ENCODE data around the gene LARGE1. TPM values are rescaled to one million over a fixed set of nuclear protein-coding genes. Genes with fewer than 3 reads are reported as not detected.

LARGE1 gene
- total RNA-seq, 1 donor from 2014 or later = 27.4 TPM

GRCh38 chr22:33391298-33391697, 529.0 kb downstream of the LARGE1 start:
- H3K27ac ChIP-seq = no peak overlapping the region
- TF ChIP-seq CTCF (IDR thresholded peaks at IDR 0.05) = no peak
- H3K4me3 ChIP-seq = no peak overlapping the region
- no peaks in the 10 kb centered on the region for H3K27me3 ChIP-seq (ENCODE audit: low read depth)
- H3K36me3 ChIP-seq = no peaks in the 10 kb centered on the region
- H3K9me3 ChIP-seq = no peaks in the 10 kb centered on the region
- ATAC-seq = no peak
- intact Hi-C loops (cut with DNase I) = no loop called here
- DNase-seq = no peak
- H3K4me1 ChIP-seq = no peaks in the 10 kb centered on the region

GRCh38 chr22:33389936-33390335, 530.3 kb downstream of the LARGE1 start:
- Histone ChIP-seq H3K4me1 (no peaks in the 10 kb centered on the region), H3K27ac (no peak overlapping the region), H3K27me3 (ENCODE audit: low read depth) (no peaks in the 10 kb centered on the region), H3K36me3 (no peaks in the 10 kb centered on the region), H3K9me3 (no peaks in the 10 kb centered on the region), H3K4me3 (no peak overlapping the region)
- intact Hi-C loops (cut with DNase I) = no loop called here
- DNase-seq (no peak), ATAC-seq (no peak)
- no peak for TF ChIP-seq CTCF (IDR thresholded peaks at IDR 0.05)

- no peaks in the 10 kb centered on the region for H3K4me1 ChIP-seq
- intact Hi-C loops (cut with DNase I) = no loop called here
- H3K27ac ChIP-seq = no peak overlapping the region
- no peaks in the 10 kb centered on the region for H3K36me3 ChIP-seq
- TF ChIP-seq CTCF (IDR thresholded peaks at IDR 0.05) = no peak
- no peak for DNase-seq
- ATAC-seq = no peak
- no peaks in the 10 kb centered on the region for H3K27me3 ChIP-seq (ENCODE audit: low read depth)
- H3K4me3 ChIP-seq = no peak overlapping the region
- no peaks in the 10 kb centered on the region for H3K9me3 ChIP-seq
These were observed 534.0 kb downstream of the LARGE1 start for GRCh38 chr22:33386270-33386669.

- ATAC-seq (no peak), DNase-seq (no peak)
- no peak for TF ChIP-seq CTCF (IDR thresholded peaks at IDR 0.05)
- intact Hi-C loops (cut with DNase I) = no loop called here
- H3K36me3 ChIP-seq = no peaks in the 10 kb centered on the region
- no peaks in the 10 kb centered on the region for H3K27me3 ChIP-seq (ENCODE audit: low read depth)
- H3K27ac ChIP-seq = no peak overlapping the region
- no peaks in the 10 kb centered on the region for H3K4me1 ChIP-seq
- H3K9me3 ChIP-seq = no peaks in the 10 kb centered on the region
- no peak overlapping the region for H3K4me3 ChIP-seq
These were observed 534.7 kb downstream of the LARGE1 start for GRCh38 chr22:33385611-33386010.

GRCh38 chr22:33382436-33382835, 537.8 kb downstream of the LARGE1 start:
- no peaks in the 10 kb centered on the region for H3K36me3 ChIP-seq
- H3K9me3 ChIP-seq = peaks cover 9% of the 10 kb centered on the region
- no peak for TF ChIP-seq CTCF (IDR thresholded peaks at IDR 0.05)
- intact Hi-C loops (cut with DNase I) = no loop called here
- H3K4me3 ChIP-seq = no peak overlapping the region
- no peaks in the 10 kb centered on the region for H3K27me3 ChIP-seq (ENCODE audit: low read depth)
- H3K27ac ChIP-seq = no peak overlapping the region
- H3K4me1 ChIP-seq = no peaks in the 10 kb centered on the region
- no peak for ATAC-seq
- DNase-seq = no peak

Data from lower lobe of right lung (tissue), 2 donors.